H7 (cell line): ENCODE results near the gene YTHDC2. TPM values are rescaled to one million over a fixed set of nuclear protein-coding genes. Genes with fewer than 3 reads are reported as not detected.
"Not testable (repeated sequence)": the region's sequence is repeated elsewhere in the genome, so short reads cannot be mapped to it uniquely, and the experiment has no call there.

Experiments used
- DNase-seq: peaks from one replicate; pipeline ENCODE4 v3.0.0; 2012
- H3K27me3 ChIP-seq: 2 replicates; pipeline ENCODE4 v1.6.0; 2011; ENCODE audit warnings: mild to moderate bottlenecking, low read length; ENCODE audit not compliant: control insufficient read depth, insufficient read depth
- H3K36me3 ChIP-seq: replicated peaks from 2 replicates; pipeline ENCODE4 v1.5.1; 2011; ENCODE audit warnings: low read length; ENCODE audit not compliant: control insufficient read depth, insufficient read depth
- H3K4me3 ChIP-seq: 2 replicates; pipeline ENCODE4 v1.5.1; 2011; ENCODE audit warnings: low read depth, mild to moderate bottlenecking, control low read depth, low read length, moderate library complexity; ENCODE audit not compliant: insufficient read depth
- total RNA-seq: library from RNA; depleted of rRNA; stranded (reverse); fragments of >200 nt; shearing (Covaris generic); gene quantifications from 2 replicates; pipeline ENCODE4 v1.2.3, GENCODE V29; 2014

The YTHDC2 gene
- total RNA-seq, 1 experiment from 2014 or later = 12.9 TPM

DNA sequence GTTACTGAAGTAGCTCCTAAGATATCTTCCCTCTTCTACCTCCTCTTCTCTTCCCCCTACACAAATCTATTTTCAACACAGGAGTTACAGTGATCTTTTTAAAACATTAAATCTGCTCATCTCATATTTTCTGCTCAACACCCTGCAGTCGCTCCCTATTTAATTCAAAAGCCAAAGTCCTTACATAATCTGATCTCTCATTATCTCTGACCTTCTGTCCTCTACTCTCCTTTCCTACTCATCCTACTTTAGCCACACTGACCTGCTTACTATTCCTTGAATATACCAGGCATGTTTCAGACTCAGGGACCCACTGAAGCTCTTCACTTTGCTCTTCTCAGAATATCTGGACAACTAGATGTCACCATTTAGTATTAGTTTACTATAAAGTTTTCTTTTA is 87.9 kb downstream of the YTHDC2 start:
- no peak for DNase-seq
- H3K27me3 ChIP-seq = no peaks in the 10 kb centered on the region
- no peak overlapping the region for H3K4me3 ChIP-seq

DNA sequence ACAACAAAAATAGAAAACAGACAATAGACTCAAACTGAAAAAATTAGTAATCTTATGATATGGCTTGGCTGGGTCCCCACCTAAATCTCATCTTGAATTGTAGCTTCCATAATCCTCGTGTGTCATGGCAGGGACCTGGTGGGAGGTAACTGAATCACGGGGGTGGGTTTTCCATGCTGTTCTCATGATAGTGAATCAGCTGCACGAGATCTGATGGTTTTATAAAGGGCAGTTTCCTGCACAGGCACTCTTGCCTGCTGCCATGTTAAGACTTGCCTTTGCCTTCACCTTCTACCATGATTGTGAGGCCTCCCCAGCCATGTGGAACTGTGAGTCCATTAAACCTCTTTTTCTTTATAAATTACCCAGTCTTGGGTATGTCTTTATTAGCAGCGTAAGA is 89.8 kb downstream of the YTHDC2 start:
- not testable (repeated sequence) for DNase-seq, H3K27me3 ChIP-seq, H3K36me3 ChIP-seq, H3K4me3 ChIP-seq

More for the DNA sequence above, 87.9 kb downstream of the YTHDC2 start:
- no peaks in the 10 kb centered on the region for H3K36me3 ChIP-seq

DNA sequence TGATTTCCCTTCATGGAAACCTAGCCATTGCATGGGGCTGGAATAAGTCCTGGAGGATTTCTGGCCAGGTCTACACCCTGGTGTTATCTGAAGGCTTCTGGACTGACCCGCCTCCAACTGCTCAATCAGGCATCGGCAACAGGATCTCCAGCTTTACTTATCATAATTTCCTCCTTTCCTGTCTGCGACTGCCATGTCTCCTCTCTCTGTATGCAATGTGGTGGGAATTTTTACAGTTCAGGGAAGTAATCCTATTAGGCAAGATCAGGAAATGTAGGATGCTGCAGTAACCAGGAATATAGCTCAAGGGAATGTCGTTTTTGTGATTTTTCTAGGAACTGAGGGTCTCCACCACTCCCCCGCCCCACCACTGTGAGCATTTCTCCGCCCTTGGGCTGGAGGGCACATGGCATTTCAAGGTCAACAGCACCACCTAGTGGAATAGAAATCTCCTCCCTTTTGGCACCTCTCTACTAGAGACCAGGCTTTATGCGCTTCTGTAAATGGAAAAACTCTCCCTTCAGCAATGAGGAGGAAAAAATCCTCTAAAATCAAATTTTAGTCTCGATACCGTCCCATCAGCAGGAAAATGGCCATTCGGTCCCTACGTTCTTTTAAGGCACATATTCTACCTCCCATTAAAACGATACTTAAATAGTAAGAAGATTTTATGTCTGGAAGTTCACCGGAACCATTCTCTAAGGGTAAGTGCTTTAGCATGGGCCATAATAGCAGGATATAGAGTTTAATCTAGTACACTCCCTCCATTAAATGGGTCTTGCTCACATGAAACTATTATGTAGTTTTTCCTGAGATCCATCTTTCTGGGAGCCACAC is 93.0 kb downstream of the YTHDC2 start:
- no peak overlapping the region for H3K4me3 ChIP-seq
- H3K36me3 ChIP-seq = no peaks in the 10 kb centered on the region
- no peaks in the 10 kb centered on the region for H3K27me3 ChIP-seq
- peak; percentile 51 for DNase-seq

DNA sequence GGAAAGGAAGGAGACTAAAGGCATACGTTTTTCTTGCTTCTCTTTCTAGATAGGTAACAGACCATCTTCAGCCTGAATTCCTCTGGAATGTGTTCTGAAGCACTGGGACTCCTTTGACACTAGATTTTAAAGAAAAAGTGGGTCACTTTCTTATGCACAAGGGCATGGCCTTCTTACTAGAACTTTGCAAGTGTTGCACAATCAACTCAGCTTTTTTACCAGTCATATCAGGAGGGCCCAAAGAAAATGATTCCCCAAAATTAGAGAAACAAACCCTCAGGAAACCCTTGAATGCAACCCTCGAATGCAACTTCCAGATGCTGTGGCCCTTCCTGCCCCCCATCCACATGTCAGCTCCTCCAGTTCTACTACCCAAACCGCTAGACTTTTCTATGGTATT is 93.9 kb downstream of the YTHDC2 start:
- H3K27me3 ChIP-seq = no peaks in the 10 kb centered on the region
- no peak overlapping the region for H3K4me3 ChIP-seq
- H3K36me3 ChIP-seq = no peaks in the 10 kb centered on the region
- no peak for DNase-seq

DNA sequence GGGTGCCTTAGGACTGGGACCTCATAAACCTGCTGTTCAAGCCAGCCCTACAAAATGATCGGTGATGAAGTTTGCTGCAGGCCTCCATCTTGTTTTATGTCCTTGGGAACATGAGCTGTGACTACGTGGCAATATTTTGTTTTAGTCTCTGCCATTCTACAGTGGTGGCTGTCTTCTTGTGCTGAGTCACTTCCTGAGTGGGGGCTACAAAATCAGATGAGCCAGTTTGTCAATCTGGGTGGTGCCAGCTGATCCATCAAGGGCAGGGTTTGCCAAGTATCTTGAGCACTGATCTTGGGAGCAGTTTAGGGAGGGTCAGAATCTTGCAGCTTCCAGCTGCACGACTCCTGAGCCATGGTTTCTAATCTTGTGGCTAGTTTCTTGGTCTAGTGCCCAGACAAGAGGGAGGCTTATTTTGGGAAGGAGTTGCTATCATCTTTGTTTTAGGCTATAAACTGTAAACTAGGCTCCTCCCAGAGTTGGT is 94.7 kb downstream of the YTHDC2 start:
- Histone ChIP-seq H3K36me3 (no peaks in the 10 kb centered on the region), H3K4me3 (no peak overlapping the region), H3K27me3 (no peaks in the 10 kb centered on the region)
- DNase-seq = no peak

DNA sequence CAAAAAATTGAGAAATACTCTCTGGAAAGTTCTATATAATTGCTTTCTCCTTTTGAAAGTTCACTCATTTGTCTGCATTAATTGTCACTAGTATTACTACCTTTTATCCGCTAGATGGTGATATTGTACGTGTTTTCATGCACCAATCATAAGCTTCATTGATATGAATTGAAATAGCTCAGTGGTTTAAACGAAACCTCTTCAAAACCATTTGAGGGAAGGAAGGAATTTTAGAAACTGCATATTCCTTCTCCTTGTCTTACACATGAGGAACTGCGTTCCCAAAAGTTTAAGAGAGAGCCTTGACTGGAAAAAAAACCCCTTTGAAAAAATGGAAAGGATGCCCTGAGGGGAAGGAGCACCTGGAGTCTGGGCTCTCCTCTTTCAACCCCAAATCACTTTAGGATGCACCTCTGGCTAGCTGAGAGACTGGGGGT is 98.6 kb downstream of the YTHDC2 start:
- no peak overlapping the region for H3K4me3 ChIP-seq
- no peaks in the 10 kb centered on the region for H3K36me3 ChIP-seq
- peak; percentile 43 for DNase-seq
- no peaks in the 10 kb centered on the region for H3K27me3 ChIP-seq

DNA sequence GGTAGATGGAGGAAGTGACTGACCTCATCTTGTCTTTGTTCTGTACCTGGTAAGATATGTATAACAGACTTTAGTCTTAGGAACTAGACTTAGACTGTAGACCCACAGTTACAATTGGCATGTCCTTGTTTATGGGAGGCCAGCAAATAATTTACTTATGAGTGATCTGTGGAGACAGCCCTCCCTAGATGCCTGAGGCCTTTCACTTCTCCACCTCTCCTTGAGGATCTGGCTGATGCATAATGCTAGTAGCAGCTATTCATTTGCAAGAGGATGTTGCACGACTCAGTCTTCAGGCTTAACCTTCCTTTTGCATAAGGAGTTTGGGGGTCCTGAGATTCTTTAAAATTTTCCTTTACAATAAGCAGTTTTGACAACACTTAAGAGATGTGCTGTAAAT is 100.7 kb downstream of the YTHDC2 start:
- Histone ChIP-seq H3K36me3 (no peaks in the 10 kb centered on the region), H3K4me3 (no peak overlapping the region), H3K27me3 (no peaks in the 10 kb centered on the region)
- DNase-seq = no peak

DNA sequence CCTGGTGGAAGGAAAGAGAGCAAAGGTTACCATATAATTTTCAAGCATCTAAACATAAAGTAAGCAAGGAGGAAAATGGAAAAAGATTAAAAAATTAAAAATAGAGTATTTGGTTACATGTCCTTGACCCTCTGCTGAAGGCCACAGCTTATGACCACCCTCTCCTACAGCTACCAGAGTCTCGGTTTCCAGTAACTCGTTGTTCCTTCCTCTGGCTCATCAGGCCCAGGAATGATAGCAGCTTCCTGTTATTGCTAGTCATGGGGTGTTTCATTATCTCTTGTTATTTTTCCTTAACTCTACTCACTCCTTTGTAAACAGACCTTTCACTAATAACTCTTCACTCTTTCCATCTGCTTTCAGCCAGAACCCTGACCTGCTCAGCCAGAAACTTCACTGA is 102.2 kb downstream of the YTHDC2 start:
- Histone ChIP-seq H3K36me3 (no peaks in the 10 kb centered on the region), H3K4me3 (no peak overlapping the region), H3K27me3 (no peaks in the 10 kb centered on the region)
- DNase-seq = no peak

DNA sequence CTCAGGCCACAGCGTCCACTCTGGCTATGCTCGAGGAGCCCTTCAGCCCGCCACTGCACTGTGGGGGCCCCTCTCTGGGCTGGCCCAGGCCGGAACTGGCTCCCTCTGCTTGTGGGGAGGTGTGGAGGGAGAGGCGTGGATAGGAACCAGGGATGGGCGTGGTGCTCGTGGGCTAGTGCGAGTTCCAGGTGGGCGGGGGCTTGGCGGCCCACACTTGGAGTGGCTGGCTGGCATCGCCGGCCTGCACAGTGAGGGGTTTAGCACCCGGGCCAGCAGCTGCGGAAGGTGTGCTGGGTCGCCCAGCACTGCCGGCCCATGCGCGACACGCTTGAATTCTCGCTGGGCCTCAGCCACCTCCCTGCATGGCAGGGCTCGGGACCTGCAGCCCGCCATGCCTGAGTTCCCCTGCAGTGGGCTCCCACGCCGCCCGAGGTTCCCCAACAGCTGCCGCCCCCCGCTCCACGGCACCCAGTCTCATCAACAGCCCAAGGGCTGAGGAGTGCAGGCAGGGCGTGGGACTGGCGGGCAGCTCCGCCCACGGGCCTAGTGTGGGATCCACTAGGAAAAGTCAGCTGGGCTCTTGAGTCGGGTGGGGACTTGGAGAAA is 103.8 kb downstream of the YTHDC2 start:
- no peak for DNase-seq
- no peak overlapping the region for H3K4me3 ChIP-seq
- no peaks in the 10 kb centered on the region for H3K36me3 ChIP-seq
- H3K27me3 ChIP-seq = no peaks in the 10 kb centered on the region

DNA sequence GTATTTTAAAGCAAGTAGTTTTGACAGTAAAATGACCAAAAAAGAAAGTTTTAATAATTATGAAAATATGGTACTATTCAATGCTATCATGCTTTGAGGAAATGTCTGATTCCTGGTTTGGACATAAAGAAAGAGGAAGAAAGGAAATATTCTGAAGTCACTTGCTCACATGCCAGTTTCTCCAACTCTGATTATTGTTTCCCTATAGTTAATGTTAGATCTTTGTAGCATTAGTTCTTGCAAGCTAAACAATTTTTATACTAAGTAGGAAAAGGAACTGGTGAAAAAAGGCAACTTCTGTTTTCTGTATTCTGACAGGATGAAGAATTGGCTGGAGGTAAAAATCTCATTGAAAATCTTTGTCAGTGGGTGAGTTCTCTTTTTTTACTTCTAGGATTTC is 119.5 kb downstream of the YTHDC2 start:
- no peak for DNase-seq
- H3K27me3 ChIP-seq = no peaks in the 10 kb centered on the region
- H3K36me3 ChIP-seq = no peaks in the 10 kb centered on the region
- no peak overlapping the region for H3K4me3 ChIP-seq

DNA sequence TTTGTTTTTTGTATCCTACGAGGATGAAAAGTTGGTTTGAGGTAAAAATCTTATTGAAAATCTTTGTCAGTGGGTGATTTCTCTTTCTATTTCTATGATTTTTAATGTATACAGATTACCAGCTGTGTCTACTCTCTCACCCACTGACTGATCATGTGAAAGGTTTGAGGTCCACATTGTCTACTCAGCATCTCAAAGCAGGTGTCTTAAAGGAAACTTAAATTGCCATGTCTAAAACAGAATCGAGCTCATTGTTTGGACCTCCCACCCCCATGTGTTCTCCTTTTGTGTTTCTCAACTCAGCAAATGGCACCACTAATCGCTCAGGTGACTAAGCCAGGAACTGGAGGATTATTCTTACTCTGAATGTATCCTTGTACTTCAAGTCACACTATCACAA is 121.5 kb downstream of the YTHDC2 start:
- no peak for DNase-seq
- H3K27me3 ChIP-seq = no peaks in the 10 kb centered on the region
- no peak overlapping the region for H3K4me3 ChIP-seq

DNA sequence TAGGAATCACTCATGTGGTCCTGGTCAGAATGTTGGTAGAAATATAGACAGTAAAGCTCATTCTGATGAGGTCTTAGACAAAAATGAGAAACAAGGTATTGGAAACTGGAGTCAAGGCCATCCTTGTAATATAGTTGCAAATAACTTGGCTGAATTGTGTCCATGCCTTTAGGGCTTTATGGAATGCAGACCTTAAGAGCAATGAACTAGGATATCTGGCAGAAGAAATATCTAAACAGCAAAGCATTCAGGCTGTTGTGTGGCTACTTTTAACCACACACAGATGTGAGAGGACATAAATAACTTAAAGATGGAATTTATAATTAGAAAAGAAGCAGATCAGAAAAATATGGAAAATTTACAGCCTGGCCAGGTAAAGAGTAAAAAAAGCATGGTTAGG is 128.2 kb downstream of the YTHDC2 start:
- H3K36me3 ChIP-seq = no peaks in the 10 kb centered on the region
- DNase-seq = no peak
- H3K4me3 ChIP-seq = no peak overlapping the region
- H3K27me3 ChIP-seq = no peaks in the 10 kb centered on the region

More for the DNA sequence above, 121.5 kb downstream of the YTHDC2 start:
- H3K36me3 ChIP-seq = no peaks in the 10 kb centered on the region
